Measurements from ENCODE around the gene C1QTNF4.

The C1QTNF4 gene

DNA sequence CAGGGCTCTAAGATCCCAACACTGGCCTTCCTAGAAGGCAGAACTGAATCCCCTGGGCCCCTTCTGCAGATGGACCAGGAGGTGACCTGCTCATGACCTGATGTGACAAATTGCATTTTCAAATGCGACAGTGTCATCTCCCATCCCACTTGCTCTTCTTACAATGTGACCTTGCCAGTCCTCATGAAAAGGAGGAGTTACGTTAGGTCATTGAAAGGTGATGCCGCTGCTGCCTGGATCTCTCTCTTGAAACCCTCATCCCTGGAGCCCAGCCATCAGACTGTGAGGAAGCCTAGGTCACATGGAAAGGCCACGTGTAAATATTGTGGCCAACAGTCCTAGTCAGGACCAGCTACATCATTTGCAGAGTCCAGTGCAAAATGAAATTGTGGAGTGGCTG, 5.7 kb upstream of the C1QTNF4 start:
- DNase-seq: peak; percentile 57
- Histone ChIP-seq H3K9me3 (ENCODE audit: severe bottlenecking) (no peaks in the 10 kb centered on the region), H3K4me3 (ENCODE audit: low read depth, low read length) (peak overlapping the region; percentile 20; the same call in 1 of the 2 replicates), H3K27ac (peak overlapping the region; percentile 71), H3K27me3 (ENCODE audit: insufficient read depth, low read depth, severe bottlenecking) (no peaks in the 10 kb centered on the region), H3K36me3 (no peaks in the 10 kb centered on the region)
- no peak for TF ChIP-seq CTCF (IDR thresholded peaks at IDR 0.05; ENCODE audit: low read depth, low read length)

- Histone ChIP-seq H3K27me3 (ENCODE audit: insufficient read depth, low read depth, severe bottlenecking) (peaks cover 8% of the 10 kb centered on the region), H3K4me3 (ENCODE audit: low read depth, low read length) (no peak overlapping the region), H3K9me3 (ENCODE audit: severe bottlenecking) (no peaks in the 10 kb centered on the region), H3K27ac (no peak overlapping the region), H3K36me3 (no peaks in the 10 kb centered on the region)
- TF ChIP-seq CTCF (IDR thresholded peaks at IDR 0.05; ENCODE audit: low read depth, low read length): no peak
- DNase-seq: no peak
Observed at GRCh38 chr11:47595967-47596366, 1.8 kb upstream of the C1QTNF4 start.

- DNase-seq: no peak
- TF ChIP-seq CTCF (IDR thresholded peaks at IDR 0.05; ENCODE audit: low read depth, low read length): no peak
- no peaks in the 10 kb centered on the region for H3K36me3 ChIP-seq
- H3K4me3 ChIP-seq (ENCODE audit: low read depth, low read length): no peak overlapping the region
- no peak overlapping the region for H3K27ac ChIP-seq
- peaks cover 8% of the 10 kb centered on the region for H3K27me3 ChIP-seq (ENCODE audit: insufficient read depth, low read depth, severe bottlenecking)
- H3K9me3 ChIP-seq (ENCODE audit: severe bottlenecking): no peaks in the 10 kb centered on the region
Observed at GRCh38 chr11:47595029-47595428, 818 bp upstream of the C1QTNF4 start.

GRCh38 chr11:47593492-47593933, 698 bp downstream of the C1QTNF4 start:
- H3K27me3 ChIP-seq (ENCODE audit: insufficient read depth, low read depth, severe bottlenecking): peaks cover 8% of the 10 kb centered on the region
- H3K36me3 ChIP-seq: no peaks in the 10 kb centered on the region
- peak overlapping the region; percentile 51 for H3K4me3 ChIP-seq (ENCODE audit: low read depth, low read length)
- no peak for TF ChIP-seq CTCF (IDR thresholded peaks at IDR 0.05; ENCODE audit: low read depth, low read length)
- no peaks in the 10 kb centered on the region for H3K9me3 ChIP-seq (ENCODE audit: severe bottlenecking)
- no peak for DNase-seq
- H3K27ac ChIP-seq: no peak overlapping the region

GRCh38 chr11:47592970-47593369, 1.2 kb downstream of the C1QTNF4 start:
- DNase-seq: no peak
- Histone ChIP-seq H3K27ac (no peak overlapping the region), H3K36me3 (no peaks in the 10 kb centered on the region), H3K27me3 (ENCODE audit: insufficient read depth, low read depth, severe bottlenecking) (peaks cover 8% of the 10 kb centered on the region), H3K9me3 (ENCODE audit: severe bottlenecking) (no peaks in the 10 kb centered on the region), H3K4me3 (ENCODE audit: low read depth, low read length) (no peak overlapping the region)
- TF ChIP-seq CTCF (IDR thresholded peaks at IDR 0.05; ENCODE audit: low read depth, low read length): no peak

- Histone ChIP-seq H3K4me3 (ENCODE audit: low read depth, low read length) (no peak overlapping the region), H3K36me3 (no peaks in the 10 kb centered on the region), H3K27me3 (ENCODE audit: insufficient read depth, low read depth, severe bottlenecking) (peaks cover 8% of the 10 kb centered on the region), H3K9me3 (ENCODE audit: severe bottlenecking) (no peaks in the 10 kb centered on the region), H3K27ac (no peak overlapping the region)
- TF ChIP-seq CTCF (IDR thresholded peaks at IDR 0.05; ENCODE audit: low read depth, low read length): no peak
- no peak for DNase-seq
Observed at GRCh38 chr11:47592251-47592650, 2.0 kb downstream of the C1QTNF4 start.

All from WERI-Rb-1 (cell line).